NCI-H526 (cell line): ENCODE measurements around the gene LRP8.
A peak's percentile ranks its signal among the peaks of the same experiment; 100 is the strongest.
"Not testable (repeated sequence)": the region's sequence is repeated elsewhere in the genome, so short reads cannot be mapped to it uniquely, and the experiment has no call there.

Experiments
- DNase-seq, 2 experiments: peaks; one replicate each; lab custom pipeline; 2025; lab: John Stamatoyannopoulos, UW

Gene LRP8

DNA sequence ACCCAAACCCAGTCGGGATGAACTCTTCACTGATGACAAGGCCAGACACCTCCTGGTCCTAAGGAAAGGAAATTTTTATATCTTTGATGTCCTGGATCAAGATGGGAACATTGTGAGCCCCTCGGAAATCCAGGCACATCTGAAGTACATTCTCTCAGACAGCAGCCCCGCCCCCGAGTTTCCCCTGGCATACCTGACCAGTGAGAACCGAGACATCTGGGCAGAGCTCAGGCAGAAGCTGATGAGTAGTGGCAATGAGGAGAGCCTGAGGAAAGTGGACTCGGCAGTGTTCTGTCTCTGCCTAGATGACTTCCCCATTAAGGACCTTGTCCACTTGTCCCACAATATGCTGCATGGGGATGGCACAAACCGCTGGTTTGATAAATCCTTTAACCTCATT, 117.5 kb downstream of the LRP8 start:
- no peak for DNase-seq

DNA sequence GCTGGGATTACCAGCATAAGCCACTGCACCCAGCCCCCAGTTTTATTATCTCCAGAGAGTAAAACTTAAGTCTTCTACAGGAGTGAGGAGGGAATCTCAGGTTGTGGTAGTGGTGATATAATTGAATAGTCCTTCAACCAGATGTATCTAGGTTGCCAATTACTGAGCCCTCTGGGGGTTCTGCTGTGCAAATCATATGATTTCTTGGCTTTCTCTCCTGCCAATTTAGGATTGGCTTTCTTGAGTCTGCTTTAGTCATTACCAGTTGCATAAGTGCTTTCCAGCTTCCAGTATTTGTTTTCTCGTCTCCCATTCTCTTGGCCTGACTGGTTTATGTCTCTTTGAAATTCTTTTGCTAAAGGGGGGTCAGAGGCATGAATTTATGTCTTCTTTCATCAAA, 120.1 kb downstream of the LRP8 start:
- DNase-seq, result no peak

DNA sequence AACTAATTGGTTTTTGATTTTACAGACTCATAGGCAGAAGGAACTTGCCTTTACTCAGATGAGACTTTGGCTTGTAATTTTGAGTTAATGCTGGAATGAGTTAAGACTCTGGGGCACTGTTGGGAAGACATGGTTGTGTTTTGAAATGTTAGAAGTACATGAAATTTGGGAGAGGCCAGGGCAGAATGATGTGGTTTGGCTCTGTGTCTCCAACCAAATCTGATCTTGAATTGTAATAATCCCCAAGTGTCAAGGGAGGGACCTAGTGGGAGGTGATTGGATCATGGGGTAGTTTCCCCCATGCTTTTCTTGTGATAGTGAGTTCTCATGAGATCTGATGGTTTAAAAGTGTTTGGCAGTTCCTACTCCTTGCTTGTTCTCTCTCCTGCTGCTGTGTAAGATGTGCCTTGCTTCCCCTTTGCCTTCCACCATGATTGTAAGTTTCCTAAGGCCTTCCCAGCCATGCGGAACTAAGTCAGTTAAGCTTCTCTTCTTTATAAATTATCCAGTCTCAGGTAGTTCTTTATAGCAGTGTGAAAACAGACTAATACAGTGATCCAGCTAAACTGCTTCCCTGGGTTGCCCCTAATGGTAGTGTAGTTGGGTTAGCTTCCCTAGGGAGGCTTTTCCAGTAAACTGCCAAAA, 121.0 kb downstream of the LRP8 start:
- no peak for DNase-seq

DNA sequence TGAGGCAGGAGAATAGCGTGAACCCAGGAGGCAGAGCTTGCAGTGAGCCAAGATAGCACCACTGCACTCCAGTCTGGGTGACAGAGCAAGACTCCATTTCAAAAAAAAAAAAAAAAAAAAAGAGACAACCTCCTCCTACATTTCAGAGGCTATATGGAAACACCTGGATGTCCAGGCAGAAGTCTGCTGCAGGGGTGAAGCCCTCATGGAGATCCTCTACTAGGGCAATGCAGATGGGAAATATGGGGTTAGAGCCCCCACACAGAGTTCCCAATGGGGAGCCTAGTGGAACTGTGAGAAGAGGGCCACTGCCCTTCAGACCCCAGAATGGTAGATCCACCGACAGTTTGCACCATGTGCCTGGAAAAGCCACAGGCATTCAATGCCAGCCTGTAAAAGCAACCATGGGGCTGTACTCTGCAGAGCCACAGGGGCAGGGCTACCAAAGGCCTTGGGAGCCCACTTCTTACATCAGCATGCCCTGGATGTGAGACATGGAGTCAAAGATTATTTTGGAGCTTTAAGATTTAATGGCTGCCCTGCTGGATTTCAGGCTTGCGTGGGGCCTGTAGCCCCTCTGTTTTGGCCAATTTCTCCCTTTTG, 121.7 kb downstream of the LRP8 start:
- peak in 1 of 2 experiments; percentile 11 for DNase-seq

DNA sequence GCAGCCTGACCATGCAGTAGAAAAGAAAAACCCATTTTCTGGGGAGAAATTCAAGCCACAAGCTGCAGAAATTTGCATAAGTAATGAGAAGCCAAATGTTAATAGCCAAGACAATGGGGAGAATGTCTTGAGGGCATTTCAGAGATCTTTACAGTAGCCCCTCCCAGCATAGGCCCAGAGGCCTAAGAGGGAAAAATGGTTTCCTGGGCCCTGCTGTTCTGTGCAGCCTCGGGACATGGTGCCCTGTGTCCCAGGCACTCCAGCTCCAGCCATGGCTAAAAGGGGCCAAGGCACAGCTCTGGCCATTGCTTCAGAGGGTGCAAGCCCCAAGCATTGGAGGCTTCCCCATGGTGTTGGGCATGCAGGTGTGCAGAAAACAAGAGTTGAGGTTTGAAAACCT, 122.4 kb downstream of the LRP8 start:
- DNase-seq, result not testable (repeated sequence)

DNA sequence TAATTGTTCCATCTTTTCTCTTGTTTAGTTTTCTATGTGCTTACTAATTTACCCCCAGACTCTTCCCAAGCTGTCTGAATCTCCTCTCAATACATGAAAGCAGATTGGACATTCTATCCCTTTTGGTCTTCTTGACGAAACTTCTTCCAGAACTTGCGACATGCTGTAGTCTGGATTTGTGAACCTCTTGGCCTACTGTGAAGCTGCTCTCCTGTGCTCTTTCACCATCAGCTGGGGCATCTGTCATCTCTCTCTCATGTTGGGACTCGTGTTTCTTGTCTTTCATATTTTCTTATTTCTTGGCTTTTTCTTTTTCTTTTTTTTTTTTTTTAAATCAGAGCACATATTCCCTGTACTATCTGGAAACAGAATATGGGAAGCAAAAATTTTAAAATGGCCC, 124.4 kb downstream of the LRP8 start:
- no peak for DNase-seq

DNA sequence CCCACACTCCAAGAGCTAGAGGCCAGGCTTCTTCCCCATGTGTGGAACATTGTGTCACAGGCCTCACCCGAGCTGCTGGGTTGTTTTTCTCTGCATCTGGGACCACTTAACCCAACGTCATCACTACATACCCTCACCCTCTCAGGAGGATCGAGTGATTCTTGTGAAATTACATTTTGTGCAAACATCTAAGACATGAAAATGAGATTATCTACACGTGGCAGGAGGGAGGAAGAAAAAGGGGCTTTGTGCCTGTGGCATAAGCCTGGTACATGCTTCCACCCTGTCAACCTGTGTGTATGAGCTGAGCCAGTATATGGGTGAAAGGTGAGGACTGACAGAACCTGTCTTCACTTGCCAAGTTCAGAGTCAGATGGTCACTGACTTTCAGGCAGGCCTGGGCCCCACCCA, 129.6 kb downstream of the LRP8 start:
- DNase-seq, result no peak

DNA sequence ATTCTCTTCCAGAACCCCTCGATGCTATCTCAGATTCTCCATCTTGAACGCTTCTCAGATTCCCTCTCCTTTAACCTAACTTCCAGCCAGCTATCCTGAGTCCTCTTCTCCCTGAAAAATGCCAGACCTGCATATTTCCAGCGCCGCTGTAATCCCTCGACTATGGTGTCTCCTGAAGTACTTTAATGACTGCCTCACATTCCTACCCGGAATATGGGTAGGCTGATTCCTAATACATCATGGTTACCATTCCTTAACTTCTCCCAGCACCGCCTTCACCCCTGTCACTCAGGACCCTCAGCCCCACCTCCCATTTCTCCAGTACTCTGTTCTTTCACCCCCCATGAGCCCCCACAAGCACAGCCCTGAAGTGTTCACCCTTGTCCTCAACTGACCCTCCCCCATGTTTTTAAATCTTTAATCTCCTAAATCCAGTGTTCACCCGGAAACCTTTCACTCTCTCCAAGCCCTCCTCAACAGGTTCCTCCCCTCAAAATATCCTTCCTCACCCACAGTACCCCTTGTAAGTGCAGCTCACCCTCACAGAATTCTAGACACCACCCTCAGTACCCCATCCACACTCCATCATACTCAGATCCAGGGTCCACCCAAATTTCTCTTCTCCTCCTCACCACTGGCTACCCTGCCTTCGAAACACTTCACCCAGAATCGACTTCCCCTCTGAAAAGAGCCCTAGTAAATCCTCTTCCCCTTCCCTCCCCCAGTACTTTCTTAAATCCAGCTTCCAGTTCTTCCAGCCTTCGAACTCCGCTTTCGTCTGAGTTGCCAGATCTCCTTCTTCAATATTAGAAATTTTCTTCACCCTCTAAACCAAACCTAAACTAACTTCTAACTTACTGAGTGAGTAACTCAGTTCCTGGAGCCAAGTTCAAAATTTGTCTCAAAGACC, 130.3 kb downstream of the LRP8 start:
- DNase-seq, result peak in 1 of 2 experiments; percentile 26

DNA sequence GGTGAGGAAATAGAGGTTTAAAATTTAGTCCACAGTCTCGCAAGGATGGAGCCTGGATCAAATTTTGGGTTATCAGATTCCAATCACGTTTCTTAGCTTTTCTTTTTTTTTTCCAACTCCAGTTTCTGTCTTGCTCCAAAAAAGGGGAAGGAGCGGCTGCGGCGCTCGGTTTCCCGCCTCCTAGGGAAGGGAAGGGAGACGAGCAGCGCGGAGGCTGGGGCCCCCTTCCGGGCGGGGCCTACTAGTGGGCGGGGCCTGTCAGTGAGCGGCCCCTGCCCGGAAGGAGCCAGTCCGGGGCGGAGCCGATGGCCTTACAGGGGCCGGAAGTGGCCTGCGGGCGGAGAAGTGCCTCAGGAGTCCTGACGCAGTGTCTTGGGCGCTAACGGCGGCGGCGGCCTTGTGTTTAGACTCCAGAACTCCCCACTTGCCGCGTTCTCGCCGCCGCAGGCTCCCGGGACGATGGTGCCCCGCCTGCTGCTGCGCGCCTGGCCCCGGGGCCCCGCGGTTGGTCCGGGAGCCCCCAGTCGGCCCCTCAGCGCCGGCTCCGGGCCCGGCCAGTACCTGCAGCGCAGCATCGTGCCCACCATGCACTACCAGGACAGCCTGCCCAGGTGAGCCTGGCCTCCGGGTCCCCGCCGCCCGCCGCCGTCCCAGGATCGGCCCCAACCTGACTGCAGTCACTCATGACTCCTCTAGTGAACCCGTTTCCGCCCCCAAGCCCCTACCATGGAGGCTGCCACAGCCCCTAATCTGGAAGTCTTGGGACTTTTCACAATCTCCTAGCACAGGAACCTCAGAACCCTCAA, 131.2 kb downstream of the LRP8 start, which contains the start of gene CPT2:
Gene CPT2 (plus strand): TSS at position 340 of the 806 bp plus-strand sequence. CDS start 120 bp downstream, at position 460.
- peak; percentile 69 to 96 for DNase-seq

DNA sequence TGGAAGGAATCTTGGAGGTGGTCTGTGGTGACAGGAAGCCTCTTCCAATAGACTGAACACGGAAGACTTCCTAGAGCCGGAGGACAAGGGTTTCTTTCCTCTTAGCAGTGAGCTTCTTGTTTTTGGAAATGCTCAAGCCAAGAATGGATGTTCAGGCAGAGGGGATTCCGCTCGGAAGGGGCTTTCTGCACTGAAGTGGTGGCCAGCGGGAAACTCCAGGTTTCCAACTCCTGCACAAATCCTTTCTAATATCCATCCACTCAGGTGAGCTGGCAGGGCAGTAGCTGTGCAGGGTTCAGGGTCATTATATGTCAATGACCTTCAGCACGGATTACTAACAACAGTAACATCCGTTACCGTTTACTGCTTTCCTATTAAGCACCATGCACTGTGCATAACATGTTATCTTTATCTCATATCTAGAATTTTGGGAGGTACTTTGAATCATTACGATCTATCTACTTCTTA, 131.8 kb downstream of the LRP8 start:
- peak in 1 of 2 experiments; percentile 42 for DNase-seq

DNA sequence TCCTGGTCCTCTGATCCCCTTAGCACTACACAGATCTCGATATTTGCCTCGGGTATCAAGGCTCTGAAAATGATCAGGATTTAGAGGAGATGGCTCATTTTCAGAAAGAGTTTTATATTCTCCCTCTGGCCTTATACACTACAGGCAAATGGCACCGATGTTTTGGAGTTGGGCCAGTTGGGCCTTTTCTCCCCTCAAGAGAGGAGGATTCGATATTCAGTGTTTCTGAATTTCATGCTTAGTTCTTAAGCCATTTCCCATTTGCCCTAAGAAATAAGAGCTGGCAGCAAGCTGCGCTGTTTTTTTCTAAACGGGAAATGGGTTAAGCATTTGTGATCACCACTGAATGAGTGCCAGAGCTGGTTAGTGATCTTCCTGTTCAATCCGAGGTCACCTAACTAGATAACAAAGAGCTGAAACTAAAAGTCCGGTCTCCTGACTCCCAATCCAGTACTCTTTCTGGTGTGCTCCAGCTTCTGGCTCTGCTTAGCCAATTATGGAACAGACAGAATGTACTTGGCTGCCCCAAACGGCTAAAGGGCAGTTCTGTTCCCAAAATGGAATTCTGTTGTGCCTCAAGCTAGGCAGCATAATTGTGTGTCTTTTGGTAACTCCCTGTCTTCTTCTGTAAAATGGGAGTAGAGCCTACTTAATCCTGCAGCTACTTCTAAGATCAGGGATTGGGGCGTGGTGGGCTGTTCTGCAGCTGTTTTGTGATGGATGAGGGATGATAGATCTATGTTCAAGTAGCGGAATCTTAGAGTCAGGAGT, 132.4 kb downstream of the LRP8 start:
- DNase-seq, result no peak
